Measurements from ENCODE around the gene C5. TPM values are rescaled to one million over a fixed set of nuclear protein-coding genes. Genes with fewer than 3 reads are reported as not detected.

C5 gene
- total RNA-seq, 1 donor from 2014 or later = 9.2 TPM

DNA sequence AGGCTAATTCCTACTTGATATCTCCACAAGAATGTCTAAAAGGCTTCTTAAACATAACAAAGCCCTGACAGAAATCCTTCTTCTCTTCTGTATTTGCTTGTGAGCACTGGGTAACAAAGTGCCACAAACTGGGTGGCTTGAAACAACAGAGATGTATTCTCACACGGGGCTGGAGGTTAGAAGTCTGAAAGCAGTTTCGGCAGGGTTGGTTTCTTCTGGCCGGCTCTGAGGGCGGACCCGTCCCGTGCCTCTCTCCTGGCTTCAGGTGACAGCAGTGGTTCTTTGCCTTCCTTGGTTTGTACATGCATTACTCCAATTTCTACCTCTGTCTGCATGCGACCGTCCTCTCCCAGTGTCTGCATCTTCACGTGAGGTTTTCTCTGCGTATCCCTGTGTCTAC lies 109.5 kb downstream of the C5 start:
- DNase-seq = no peak

DNA sequence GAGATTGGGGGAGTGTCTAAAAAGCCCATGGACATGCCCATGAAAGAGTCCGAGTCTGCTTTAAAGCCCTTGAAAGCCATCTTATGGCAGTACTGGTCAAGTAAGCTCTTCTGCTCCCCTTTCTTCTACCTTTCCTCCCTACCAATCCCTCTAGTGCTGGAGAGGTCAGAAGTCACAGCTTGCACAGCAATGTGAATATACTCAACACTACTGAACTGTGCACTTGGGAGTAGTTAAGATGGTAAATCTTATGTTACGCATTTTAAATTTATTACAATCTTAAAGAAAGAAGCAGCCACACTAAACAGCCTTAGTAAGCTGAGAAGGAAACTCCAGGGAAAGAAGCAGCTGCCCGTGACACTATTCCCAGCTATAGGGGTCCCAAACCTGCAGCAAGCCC lies 111.2 kb downstream of the C5 start:
- no peak for DNase-seq

DNA sequence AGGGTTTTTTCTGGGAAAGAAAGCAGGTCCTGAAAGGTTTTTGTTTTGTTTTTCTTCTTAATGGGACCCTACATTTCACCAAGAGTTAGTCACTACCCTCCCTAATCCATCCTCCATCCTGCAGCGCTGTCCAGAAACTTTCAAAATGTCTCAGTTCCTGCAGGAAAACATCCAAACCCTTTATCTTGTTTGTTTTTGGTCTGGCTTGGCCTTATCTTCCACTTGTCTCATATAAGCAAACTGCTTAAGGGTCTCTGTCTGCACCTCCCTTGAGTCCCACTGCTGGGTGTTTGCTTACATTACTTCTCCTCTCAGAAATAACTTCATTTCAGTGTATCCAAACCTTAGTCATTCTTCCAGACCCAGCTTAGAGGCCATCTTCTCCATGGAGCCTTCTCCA lies 112.5 kb downstream of the C5 start:
- DNase-seq = no peak

DNA sequence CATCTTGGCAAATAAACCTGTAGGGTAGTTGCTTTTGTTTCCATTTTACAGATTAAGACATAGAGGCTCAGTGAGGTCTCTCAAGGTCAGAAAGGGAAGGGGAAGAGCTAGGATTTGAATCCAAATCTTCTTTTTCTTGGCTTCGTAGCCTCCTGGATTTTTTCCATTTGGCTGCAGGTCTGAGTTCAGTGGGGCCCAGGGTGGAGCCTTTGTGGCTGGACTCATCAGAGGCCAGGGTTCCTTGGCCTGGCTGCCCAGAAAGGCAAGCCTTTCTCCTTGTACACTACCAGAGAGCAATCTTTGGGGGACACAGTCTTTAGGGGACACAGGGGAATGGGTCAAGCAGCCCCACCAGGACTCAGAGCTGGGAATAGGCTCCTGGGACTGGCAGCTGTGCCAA lies 112.9 kb downstream of the C5 start:
- DNase-seq = no peak

DNA sequence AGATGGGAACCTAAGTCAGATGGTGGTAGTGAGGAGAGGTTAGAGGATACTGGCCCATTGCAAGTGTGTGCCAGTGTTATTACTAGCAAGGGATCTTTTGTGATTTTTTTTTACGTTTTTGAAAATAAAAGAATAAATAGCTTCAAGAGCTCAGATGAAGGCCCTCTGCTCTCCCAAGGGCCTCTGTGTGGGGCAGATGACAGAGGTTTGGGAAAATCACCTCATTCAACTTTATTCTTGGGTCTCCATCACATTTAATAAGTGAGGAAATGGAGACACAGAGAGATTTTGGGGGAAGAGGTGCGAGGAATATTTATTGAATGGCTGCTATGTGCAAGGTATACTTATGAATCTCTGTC lies 113.3 kb downstream of the C5 start:
- DNase-seq = no peak

DNA sequence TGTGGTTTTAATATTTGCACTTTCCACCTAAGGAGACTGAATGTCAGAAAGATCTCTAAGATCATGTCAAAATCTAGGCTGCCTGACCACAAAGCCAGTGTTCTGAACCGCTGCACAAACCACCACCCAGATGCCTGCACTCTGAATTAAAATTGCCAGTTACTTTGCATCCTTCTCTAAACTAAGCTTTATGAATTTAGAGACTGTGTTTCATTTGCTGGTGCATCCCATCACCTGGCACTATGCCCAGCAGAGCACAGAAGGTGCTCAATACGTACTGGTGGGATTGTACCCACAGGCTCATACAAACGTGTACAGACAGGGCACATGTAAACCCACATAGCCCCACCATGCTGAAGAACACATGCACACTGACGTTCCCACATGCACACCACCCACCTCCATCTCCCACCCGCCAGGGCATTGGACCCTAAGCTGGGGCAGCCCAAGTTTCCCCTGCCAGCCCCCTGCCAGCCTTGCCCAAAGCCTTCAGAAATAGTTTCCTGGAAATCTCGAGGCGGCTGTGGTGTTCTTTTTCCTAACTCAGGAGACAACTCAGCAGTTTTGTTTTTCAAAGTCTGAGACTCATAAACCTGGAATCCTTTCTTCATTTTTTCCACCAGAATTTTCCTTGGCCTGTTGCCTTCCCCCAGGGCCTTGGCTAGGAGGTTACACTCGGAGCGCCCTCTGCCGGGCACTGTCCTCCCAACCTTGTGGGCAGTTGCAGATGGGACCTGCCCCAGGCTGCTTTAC lies 113.9 kb downstream of the C5 start:
- DNase-seq = peak; percentile 97

DNA sequence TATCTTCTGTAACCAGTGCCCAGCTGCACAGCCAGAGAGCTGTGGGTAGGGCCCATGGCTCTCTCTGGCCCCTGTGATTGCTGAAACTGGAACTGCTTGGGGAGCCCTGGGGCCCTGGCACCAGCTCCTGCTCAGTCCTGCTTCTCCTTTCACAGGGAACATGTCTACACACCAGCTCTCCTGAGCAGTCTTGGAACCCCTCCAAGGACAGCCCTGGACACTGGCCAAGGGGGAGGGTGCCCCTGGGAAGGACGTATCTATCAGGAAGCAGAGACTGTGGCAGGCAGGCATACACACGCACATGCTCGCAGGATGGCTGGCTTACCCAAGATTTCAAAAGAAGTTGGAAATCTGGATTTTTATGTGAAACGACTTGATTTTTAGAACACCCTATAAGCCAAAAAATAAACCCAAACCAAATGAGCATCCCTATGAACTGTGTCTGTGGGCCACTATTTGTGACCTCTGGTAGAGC lies 114.7 kb downstream of the C5 start:
- DNase-seq = peak; percentile 96

DNA sequence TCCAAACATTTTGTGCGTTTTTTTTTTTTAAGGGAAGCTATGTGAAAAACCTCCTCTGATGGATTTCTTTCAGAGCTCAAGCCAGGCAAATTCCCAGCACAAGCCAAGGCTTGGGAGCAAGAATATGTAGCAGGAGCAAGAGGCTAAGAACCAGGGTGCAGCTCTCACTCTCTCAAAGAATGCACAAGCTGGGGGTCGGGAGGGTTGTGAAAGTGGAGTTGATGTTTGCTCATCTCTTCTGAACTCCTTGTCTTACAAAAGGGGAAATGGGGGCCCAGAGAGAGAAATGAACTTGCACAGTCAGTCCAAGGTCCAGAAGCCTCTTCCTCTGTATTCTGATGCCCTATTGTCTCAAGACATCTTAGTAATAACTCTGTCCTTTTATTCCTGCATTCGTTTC lies 115.8 kb downstream of the C5 start:
- DNase-seq = no peak

DNA sequence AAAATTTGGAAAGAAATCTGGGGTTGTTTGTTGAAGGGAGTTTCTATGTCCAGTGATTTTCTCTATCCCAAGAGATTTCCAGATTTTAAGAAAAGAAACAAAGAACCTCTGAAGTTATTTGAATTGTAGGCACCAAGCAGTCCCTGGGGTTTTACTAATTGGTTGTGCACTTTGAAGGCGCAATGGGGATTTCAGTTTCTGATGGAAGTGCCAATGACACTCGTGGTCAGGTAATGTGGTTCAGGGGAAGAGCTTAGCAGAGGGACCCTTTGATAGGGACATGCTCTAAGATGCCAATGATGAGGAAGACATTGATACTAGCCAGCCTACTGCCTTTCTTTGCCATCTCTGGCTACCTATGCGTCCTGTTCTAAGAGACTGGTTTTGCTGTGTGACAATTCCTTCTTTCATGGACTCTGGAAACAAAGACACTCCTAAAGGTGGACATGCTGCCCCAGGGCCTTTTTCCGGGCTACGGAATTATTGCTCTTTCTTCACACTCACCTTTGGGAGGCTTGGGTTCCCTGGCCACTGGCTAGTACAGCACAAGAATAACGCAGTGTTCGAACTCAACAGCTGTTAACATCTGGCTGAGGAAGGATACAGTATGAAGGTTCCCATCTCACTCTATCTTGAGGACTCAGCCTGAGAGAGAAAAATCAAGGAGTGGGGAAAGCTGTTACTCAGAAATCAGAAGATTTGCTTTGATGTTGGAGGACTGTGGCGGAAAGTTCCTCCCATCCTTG lies 116.6 kb downstream of the C5 start:
- DNase-seq = no peak

DNA sequence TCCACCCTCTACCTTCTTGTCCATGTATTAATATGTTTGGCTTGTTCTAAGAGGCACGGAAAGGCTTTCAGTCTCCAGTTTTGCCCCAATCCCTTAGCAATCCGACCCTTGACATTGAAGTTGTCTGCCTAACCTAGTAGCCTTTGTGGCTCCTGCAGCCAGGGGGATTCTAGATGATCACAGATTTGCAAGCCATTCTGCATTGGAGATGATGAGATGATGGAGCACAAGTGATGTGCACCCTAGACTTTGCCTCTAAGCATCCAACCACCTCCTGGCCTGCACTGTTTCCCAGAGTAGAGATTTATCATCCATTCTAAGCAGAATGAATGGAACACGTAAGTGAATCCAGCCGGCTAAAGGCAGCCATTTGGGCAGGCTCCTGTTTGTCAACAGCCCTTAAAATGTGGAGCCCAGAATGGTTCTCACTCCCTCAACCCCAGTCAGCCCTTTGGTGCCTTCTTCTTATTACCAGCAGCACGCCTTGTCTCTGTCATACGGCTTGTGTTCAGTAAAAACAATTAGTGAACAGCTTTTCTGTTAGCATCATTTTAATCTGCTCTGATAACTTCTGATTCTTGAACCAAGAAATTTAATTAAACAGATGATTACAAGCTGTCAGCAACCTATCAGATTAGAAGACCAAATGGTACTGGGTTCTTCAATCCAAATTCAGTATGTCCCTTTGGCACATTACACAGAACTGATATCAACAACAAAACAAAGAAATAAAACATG lies 117.8 kb downstream of the C5 start:
- DNase-seq = no peak

DNA sequence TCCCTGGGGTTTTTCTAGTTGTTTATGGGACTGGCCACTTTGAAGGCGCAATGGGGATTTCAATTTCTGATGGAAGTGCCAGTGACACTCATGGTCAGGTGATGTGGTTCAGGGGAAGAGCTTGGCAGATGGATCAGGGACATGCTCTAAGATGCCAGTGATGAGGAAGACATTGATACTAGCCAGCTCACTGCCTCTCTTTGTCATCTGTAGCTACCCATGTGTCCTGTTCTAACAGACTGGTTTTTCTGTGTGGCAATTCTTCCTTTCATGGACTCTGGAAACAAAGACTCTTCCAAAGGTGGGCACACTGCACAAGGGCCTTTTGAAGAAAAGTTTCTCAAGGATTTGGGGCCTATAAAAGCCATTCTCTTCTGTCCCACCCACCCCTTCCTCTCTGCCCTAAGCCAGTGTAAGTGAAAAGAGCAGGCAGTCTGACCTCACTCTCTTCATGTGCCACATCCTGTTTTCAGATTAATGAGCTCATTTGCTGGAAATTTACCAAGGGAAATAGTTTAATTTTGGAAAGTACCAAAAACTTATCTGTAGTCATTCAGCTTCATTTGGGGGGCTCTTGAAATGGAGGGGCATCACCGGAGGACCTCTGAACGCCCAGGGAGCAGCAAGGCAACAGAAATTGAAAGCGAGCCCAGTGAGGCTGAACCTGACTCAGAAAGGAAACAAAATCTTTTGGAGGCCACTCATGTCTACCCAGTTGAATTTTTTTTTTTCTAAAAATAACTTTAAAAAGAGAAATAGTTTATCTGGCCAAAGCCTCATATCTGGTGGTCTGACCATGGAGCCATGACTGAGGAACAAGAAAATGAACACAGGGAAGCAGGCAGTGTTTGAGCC lies 118.6 kb downstream of the C5 start:
- DNase-seq = peak; percentile 40

DNA sequence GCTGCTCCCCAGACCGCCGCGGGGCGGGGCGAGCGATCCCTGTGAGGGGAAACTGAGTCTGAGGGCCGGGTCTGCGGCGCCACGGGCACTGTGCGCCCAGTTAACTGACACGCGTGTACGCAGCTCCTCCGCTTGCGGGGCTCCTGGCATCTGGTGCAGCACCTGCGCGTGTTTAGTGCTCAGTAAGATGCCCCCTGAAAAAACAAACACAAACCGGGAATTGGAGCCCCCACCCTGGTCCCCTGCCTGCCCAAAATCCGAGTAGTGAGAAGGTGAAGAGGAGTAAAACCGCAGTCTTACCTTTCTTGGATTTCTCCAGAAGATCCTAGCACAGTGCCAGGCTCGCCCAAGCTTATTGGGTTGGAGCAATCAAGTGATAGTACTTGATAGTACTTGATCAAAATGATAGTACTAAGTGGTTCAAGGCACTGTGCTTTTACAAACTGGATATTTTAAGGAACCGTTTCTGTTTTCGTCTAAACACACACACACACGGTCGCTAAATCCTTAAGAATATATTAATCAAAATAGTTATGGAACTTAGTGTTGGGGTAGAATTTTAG lies 120.8 kb downstream of the C5 start:
- DNase-seq = no peak

DNA sequence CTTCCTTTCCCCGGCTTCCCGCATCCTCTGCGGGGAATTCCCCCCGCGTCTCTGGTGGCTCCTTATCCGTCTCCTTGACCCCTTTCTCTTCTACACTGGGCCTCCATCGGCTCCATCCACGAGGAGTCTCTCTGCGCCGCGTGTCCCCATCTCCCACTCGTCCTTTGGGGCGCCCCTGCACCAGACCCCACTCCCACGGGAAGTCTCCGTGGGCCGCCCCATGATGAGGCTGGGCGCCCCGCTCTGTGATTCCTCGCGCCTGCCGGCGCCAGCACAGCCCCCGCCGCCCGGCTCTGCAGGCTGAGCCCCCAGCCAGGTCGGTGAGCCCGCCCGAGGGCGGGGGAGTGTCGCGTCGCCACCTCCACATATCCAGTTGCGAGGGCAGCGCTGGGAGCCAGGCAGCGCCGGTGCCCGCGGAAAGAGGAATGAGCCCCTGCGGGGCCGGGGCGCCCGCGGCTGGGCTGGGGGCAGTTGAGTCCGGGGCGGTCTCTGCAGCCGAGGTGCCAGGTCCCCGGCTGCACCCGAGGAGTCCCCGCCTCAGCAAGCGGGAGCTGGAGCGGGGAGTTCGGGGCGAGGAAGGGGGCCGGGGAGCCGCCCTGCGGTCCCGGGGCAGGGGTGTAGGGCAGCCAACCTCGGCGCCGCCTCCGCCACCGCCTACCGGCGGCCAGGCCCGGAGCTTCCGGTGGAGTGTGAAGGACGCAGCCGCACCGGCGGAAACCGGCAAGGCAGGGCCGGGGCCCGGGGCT lies 121.4 kb downstream of the C5 start:
- DNase-seq = peak; percentile 76

DNA sequence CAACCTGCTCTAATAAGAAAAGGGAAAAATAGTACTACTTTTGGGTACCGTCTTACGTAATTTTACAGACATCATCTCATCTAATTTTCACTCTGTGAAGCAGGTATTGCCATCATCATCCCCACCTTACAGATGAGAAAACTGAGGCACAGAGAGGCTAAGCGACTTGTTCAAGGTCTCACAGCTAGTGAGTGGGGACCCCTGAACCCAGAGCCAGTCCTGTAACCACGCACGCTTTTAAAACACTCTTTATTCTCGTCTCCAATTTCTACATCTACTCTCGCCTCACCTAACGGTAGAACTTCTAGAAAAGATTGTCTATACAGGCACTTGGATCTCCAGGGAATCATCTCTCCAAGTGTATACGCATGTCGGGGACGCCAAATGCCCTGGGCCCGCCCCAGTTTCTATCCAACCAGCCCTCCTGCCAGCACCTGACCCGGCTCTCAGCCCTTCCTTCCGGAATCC lies 122.0 kb downstream of the C5 start:
- DNase-seq = no peak

DNA sequence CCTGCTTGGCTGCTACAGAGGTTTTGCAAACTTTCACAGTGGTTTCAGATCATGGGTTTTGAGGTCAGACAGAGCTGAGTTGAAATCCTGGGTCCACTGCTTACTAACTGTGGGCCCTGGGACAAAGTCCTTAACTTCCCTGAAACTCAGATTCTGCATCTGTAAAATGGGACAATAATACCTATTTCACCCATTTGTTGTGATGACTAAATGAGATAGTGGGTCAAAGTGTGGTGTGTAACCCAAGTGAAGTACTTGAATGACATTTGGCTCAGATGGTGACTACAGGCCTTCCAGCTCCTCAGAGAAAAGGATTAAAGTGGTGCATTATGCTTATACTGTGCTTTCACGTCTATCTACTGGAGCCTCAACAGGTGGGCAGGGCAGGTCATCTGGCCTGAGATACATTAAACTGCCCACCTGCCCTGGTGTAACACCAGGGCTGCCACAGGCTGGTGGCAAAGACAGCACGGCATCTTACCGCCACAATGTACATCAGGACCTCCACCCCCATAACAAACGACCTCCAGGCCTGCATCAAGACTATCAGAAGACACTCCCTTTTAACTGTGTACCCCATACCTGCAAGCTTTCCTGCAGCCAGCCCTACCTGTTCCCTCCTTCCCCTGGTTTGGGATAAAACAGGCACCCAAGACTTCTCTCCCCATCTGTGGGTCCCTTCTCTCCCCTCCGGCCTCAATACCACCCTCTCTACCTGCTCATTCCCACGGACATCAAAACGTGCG lies 122.6 kb downstream of the C5 start:
- no peak for DNase-seq

DNA sequence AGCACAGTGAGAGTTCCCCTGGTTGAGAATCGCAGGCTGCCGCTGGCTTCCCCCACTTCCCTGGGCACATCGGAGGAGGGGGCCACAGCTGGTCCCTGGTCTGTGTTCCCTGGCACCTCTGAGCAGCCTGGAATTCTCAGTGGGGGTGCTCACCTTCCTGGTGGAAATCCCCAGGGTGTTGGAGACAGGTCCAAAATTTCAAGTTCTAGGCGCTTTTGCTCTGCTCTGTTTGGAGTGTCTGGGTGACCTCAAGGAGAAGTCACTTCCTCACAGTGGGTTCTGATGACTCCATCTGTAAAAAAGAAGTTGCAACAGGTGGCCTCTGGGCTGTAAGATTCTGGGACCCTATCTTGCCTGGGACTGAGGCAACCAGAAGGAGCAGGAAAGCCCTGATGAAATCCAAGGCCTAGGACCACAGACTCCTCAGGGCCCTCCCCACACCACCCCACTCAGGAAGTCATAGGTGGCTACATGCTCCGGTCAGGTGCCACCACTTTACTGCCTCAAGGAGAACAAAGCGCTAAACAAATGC lies 123.6 kb downstream of the C5 start, which contains the start of gene TRAF1:
Gene TRAF1, minus strand, starts transcription at position 400 of the 532 bp plus-strand sequence. CDS start 721 bp downstream, outside the sequence.
- DNase-seq = no peak

DNA sequence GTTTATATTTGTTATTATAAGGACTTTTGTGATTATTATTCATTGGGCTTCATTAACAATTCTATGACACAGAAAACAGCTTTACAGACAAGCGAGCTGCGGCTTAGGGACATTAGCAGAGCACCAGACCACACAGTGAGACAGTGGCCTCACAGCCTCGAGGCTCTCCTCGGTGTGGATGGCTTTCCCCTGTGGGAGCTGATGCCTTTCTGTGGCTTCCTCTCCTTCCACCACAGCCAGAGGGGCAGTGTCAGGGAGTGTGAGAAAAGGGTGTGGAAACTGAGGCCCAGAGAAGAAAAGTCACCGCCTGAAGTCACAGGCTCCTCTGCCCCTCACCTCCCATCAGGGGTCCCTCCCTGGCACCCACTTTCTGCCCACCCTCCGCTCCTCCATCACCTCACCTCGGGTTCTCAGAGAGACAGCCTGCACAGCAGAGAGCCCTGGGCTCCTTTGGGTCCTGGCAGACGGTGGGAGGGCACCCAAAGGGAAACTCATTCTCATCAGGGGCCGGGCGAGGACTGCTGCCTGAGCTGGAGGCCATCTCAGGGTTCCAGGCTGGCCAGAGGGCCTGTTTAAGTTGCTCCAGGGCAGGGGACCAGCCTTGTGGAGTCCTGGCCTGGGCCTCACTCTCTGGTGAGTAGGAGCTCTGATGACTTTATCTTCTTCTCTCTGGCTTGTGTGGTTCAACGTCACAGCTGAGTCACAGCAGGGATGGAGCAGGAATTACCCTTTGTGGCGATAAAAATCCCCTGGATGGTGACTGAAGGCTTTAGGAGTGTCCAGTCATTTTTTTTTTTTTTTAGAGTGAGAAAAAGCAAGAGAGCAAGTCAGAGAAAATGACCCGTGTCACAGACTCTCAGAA lies 124.3 kb downstream of the C5 start:
- DNase-seq = no peak

DNA sequence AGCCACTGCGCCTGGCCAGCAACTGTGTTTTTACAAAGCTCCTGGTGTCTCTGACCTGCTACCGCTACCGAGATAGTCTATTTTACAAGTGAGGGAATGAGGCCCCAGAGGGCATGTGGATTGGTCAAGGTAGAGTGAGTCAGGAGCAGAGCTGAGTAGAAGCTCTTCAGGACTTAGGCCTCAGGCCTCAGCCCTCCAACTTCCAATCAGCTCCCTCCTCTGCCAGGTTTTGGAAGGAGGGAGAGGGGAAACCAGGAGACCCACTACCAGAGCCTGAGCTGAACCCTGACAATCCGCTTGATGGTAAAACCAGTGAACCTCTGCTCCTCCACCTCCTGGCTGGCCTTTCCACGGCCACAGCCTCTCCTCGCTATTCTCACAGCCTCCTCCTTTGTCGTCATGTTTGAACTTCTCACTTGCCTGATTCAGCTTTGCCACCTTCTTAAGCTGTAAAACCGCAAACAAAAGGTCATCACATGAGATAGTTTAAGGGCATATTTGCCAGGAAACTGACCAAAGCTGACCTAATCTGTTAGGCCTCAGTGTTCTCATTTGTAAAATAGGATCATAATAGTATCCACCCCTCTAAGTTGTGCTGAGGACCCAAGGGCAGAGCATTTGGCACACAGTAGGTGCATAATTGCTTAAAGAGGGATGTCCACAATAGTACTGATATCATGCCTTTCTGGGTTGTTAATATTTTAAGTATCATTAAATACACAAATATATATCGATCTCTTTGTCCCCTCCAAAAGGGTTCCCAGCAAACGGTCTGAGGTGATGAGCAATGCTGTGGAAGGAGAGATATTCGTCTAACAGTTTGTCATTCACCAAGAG lies 125.2 kb downstream of the C5 start:
- DNase-seq = no peak
